H1 (cell line): Measurements from ENCODE around the gene HIBADH. TPM values are rescaled to one million over a fixed set of nuclear protein-coding genes. Genes with fewer than 3 reads are reported as not detected.

Experiments
- CTCF ChIA-PET: fragments of 300-600 bp; sonication (Branson Sonifier 250); formaldehyde crosslinking; loops from one replicate; lab custom pipeline; 2021; ENCODE audit not compliant: partially characterized antibody; lab: Charles Lee
- POLR2A ChIA-PET: fragments of 300-600 bp; sonication (Branson Sonifier 250); formaldehyde crosslinking; loops from one replicate; lab custom pipeline; 2021; ENCODE audit warnings: inconsistent platforms; ENCODE audit not compliant: partially characterized antibody; lab: Charles Lee
- DNase-seq, 2 experiments: peaks; one replicate each; pipeline versions ENCODE4 v3.0.0 to v3.0.0-alpha.2; 2010 to 2022; ENCODE audit warnings: low spot score in 2 of 2, low read depth in 1 of 2, mixed read lengths in 1 of 2
- FAIRE-seq: peaks from 2 replicates; lab custom pipeline; 2011; peaks lifted over from hg19 to GRCh38; lab: Jason Lieb, UNC
- H2AFZ ChIP-seq: 2 replicates; pipeline ENCODE4 v1.8.1; 2012; ENCODE audit warnings: low read length, inconsistent platforms
- H2AK5ac ChIP-seq: 2 replicates; pipeline ENCODE4 v1.6.1; 2013; ENCODE audit warnings: low read depth, low read length
- H2BK120ac ChIP-seq: replicated peaks from 2 replicates; pipeline ENCODE3; 2013; ENCODE audit warnings: low read depth, low read length, inconsistent platforms
- H2BK12ac ChIP-seq: 2 replicates; pipeline ENCODE4 v1.6.1; 2013; ENCODE audit warnings: low read depth, low read length
- H2BK15ac ChIP-seq: 2 replicates; pipeline ENCODE4 v1.6.1; 2013; ENCODE audit warnings: low read length
- H2BK20ac ChIP-seq: 2 replicates; pipeline ENCODE4 v1.6.1; 2013; ENCODE audit warnings: low read length
- H2BK5ac ChIP-seq: 2 replicates; pipeline ENCODE4 v1.6.1; 2013; ENCODE audit warnings: low read depth, low read length
- H3K14ac ChIP-seq: 2 replicates; pipeline ENCODE4 v1.6.1; 2013; ENCODE audit warnings: inconsistent platforms; ENCODE audit not compliant: insufficient read length
- H3K18ac ChIP-seq: 2 replicates; pipeline ENCODE4 v1.6.1; 2013; ENCODE audit warnings: low read length; ENCODE audit errors: extremely low read depth
- H3K23ac ChIP-seq: 2 replicates; pipeline ENCODE4 v1.6.1; 2013; ENCODE audit warnings: inconsistent platforms; ENCODE audit not compliant: insufficient read length
- H3K23me2 ChIP-seq: 2 replicates; pipeline ENCODE4 v1.6.1; 2013; ENCODE audit warnings: low read depth, low read length
- H3K27ac ChIP-seq: 2 replicates; pipeline ENCODE4 v1.6.1; 2011; ENCODE audit warnings: low read depth, low read length, inconsistent platforms
- H3K27me3 ChIP-seq, 4 experiments: replicated peaks in 1 of 4; 1 replicate in 1 of 4; 2 replicates in 3 of 4; pipeline versions ENCODE4 v1.6.1 to v1.8.1; 2011 to 2013; ENCODE audit warnings: low read length in 3 of 4, mild to moderate bottlenecking in 3 of 4, inconsistent platforms in 2 of 4, mixed read lengths in 2 of 4, moderate library complexity in 1 of 4; ENCODE audit not compliant: control insufficient read depth in 3 of 4, insufficient read depth in 3 of 4; ENCODE audit errors: extremely low read depth in 1 of 4
- H3K36me3 ChIP-seq, 4 experiments: 2 replicates each; pipeline versions ENCODE4 v1.6.1 to v1.8.1; 2011 to 2013; ENCODE audit warnings: mild to moderate bottlenecking in 4 of 4, low read length in 3 of 4, moderate library complexity in 2 of 4, control low read depth in 1 of 4, inconsistent platforms in 1 of 4; ENCODE audit not compliant: insufficient read depth in 4 of 4, control insufficient read depth in 2 of 4
- H3K4ac ChIP-seq: replicated peaks from 2 replicates; pipeline ENCODE3; 2013; ENCODE audit warnings: low read length, low read depth, mixed read lengths, inconsistent platforms; ENCODE audit not compliant: insufficient read length
- H3K4me1 ChIP-seq, 4 experiments: replicated peaks in 1 of 4; 1 replicate in 1 of 4; 2 replicates in 3 of 4; pipeline versions ENCODE4 v1.6.1 to v1.8.1; 2011 to 2013; ENCODE audit warnings: low read length in 3 of 4, inconsistent platforms in 2 of 4, mixed read lengths in 1 of 4; ENCODE audit not compliant: insufficient read depth in 4 of 4, control insufficient read depth in 3 of 4
- H3K4me2 ChIP-seq, 2 experiments: 2 replicates each; pipeline versions ENCODE4 v1.6.1 to v1.8.1; 2011 to 2013; ENCODE audit warnings: low read depth in 2 of 2, low read length in 2 of 2, control low read depth in 1 of 2, inconsistent platforms in 1 of 2, mild to moderate bottlenecking in 1 of 2; ENCODE audit not compliant: insufficient read depth in 1 of 2
- H3K4me3 ChIP-seq, 4 experiments: fragments of 200-600, 300-600 bp in 1 of 4; sonication (generic), shearing (Covaris generic), sonication (Bioruptor Twin) in 1 of 4; 2 replicates each; pipeline versions ENCODE4 v1.5.1 to v1.8.1; 2011 to 2016; ENCODE audit warnings: low read length in 4 of 4, low read depth in 3 of 4, control low read depth in 2 of 4, inconsistent platforms in 2 of 4, mild to moderate bottlenecking in 2 of 4, mixed read lengths in 1 of 4, moderate library complexity in 1 of 4; ENCODE audit not compliant: insufficient read depth in 2 of 4; ENCODE audit errors: extremely low read depth in 1 of 4
- H3K56ac ChIP-seq: replicated peaks from 2 replicates; pipeline ENCODE3; 2013; ENCODE audit warnings: low read depth, mild to moderate bottlenecking, mixed read lengths, low read length, inconsistent platforms; ENCODE audit not compliant: insufficient read length
- H3K79me1 ChIP-seq: 2 replicates; pipeline ENCODE4 v1.6.1; 2013; ENCODE audit warnings: low read depth, low read length, control low read depth
- H3K79me2 ChIP-seq, 2 experiments: 2 replicates each; pipeline versions ENCODE4 v1.6.1 to v1.8.1; 2012 to 2013; ENCODE audit warnings: low read length in 2 of 2, mild to moderate bottlenecking in 2 of 2, inconsistent platforms in 1 of 2; ENCODE audit not compliant: insufficient read depth in 2 of 2, control insufficient read depth in 1 of 2
- H3K9ac ChIP-seq, 4 experiments: replicated peaks in 1 of 4; 1 replicate in 1 of 4; 2 replicates in 3 of 4; pipeline versions ENCODE4 v1.6.1 to v1.8.1; 2011 to 2013; ENCODE audit warnings: low read depth in 3 of 4, low read length in 3 of 4, control low read depth in 2 of 4, mild to moderate bottlenecking in 2 of 4, moderate library complexity in 2 of 4, inconsistent platforms in 1 of 4; ENCODE audit errors: extremely low read depth in 1 of 4
- H3K9me3 ChIP-seq, 2 experiments: 2 replicates each; pipeline versions ENCODE4 v1.6.1 to v1.8.1; 2012 to 2013; ENCODE audit warnings: mild to moderate bottlenecking in 2 of 2, moderate library complexity in 2 of 2, control low read depth in 1 of 2, inconsistent platforms in 1 of 2, low read depth in 1 of 2, low read length in 1 of 2, mixed read lengths in 1 of 2; ENCODE audit not compliant: insufficient read depth in 2 of 2
- H4K20me1 ChIP-seq, 2 experiments: replicated peaks in 1 of 2; 2 replicates each; pipeline versions ENCODE3 to v1.8.1; 2011 to 2013; ENCODE audit warnings: inconsistent platforms in 2 of 2, low read length in 2 of 2, mild to moderate bottlenecking in 1 of 2; ENCODE audit not compliant: insufficient read depth in 2 of 2, control insufficient read depth in 1 of 2
- H4K5ac ChIP-seq: 2 replicates; pipeline ENCODE4 v1.6.1; 2013; ENCODE audit warnings: low read length, low read depth, mixed read lengths, inconsistent platforms; ENCODE audit not compliant: insufficient read length
- H4K8ac ChIP-seq: 2 replicates; pipeline ENCODE4 v1.8.0; 2013; ENCODE audit warnings: mild to moderate bottlenecking, moderate library complexity, low read length, inconsistent platforms; ENCODE audit not compliant: insufficient read depth; ENCODE audit errors: extremely low read depth
- H4K91ac ChIP-seq: replicated peaks from 2 replicates; pipeline ENCODE3; 2013; ENCODE audit warnings: low read length, mixed read lengths, inconsistent platforms; ENCODE audit not compliant: insufficient read length
- ATF3 ChIP-seq: IDR thresholded peaks from 2 replicates; pipeline ENCODE4 v1.6.1; 2011; ENCODE audit warnings: low read depth, mild to moderate bottlenecking, low read length; ENCODE audit not compliant: insufficient read depth
- BACH1 ChIP-seq: IDR thresholded peaks from 2 replicates; pipeline ENCODE4 v1.6.1; 2012; ENCODE audit warnings: low read length, improper control_type of control experiment
- BRCA1 ChIP-seq: IDR thresholded peaks from 2 replicates; pipeline ENCODE4 v1.6.1; 2012; ENCODE audit warnings: low read depth, low read length, improper control_type of control experiment
- KDM4A ChIP-seq: IDR thresholded peaks from one replicate; pipeline ENCODE4 v1.7.1; 2012; ENCODE audit warnings: low read depth, mild to moderate bottlenecking, moderate library complexity, low read length, inconsistent platforms; ENCODE audit not compliant: severe bottlenecking
- RAD21 ChIP-seq, 2 experiments: IDR thresholded peaks in 1 of 2; conservative IDR thresholded peaks in 1 of 2; 2 replicates each; pipeline ENCODE4 v1.6.1; 2011; ENCODE audit warnings: low read depth in 2 of 2, low read length in 2 of 2, improper control_type of control experiment in 1 of 2, inconsistent platforms in 1 of 2, mild to moderate bottlenecking in 1 of 2, moderate library complexity in 1 of 2
- RNF2 ChIP-seq: fragments of 200-900, 300-1000 bp; sonication (generic); IDR thresholded peaks from 2 replicates; pipeline ENCODE4 v1.7.1; 2016; ENCODE audit warnings: borderline replicate concordance, low read depth, mild to moderate bottlenecking, antibody characterized with exemption, low read length; ENCODE audit not compliant: poor library complexity, severe bottlenecking; ENCODE audit errors: missing control alignments
- SP1 ChIP-seq: IDR thresholded peaks from 2 replicates; pipeline ENCODE4 v1.6.1; 2011; ENCODE audit warnings: low read depth, low read length
- SP2 ChIP-seq: IDR thresholded peaks from 2 replicates; pipeline ENCODE4 v1.6.1; 2012; ENCODE audit warnings: mild to moderate bottlenecking, low read length, inconsistent platforms
- TAF1 ChIP-seq: IDR thresholded peaks from 2 replicates; pipeline ENCODE4 v1.6.1; 2011; ENCODE audit warnings: mild to moderate bottlenecking, low read depth, low read length
- TCF12 ChIP-seq: IDR thresholded peaks from 2 replicates; pipeline ENCODE4 v1.6.1; 2011; ENCODE audit warnings: low read depth, mild to moderate bottlenecking, low read length
- YY1 ChIP-seq: IDR thresholded peaks from 2 replicates; pipeline ENCODE4 v1.6.1; 2011; ENCODE audit warnings: low read depth, mild to moderate bottlenecking, low read length
- ZNF274 ChIP-seq: IDR thresholded peaks from 2 replicates; pipeline ENCODE4 v1.7.0; 2012; ENCODE audit warnings: low read length, borderline replicate concordance; ENCODE audit errors: extremely low read depth
- WGBS, 2 experiments: shearing (Covaris generic) in 1 of 2; methylation state at CpG; one replicate each; pipeline versions ENCODE4 v1.1.6 to v1.1.7; 2013 to 2015; ENCODE audit warnings: low lambda C conversion rate in 2 of 2, mixed read lengths in 2 of 2, inconsistent platforms in 1 of 2, low coverage in 1 of 2, missing lambda C conversion rate in 1 of 2; ENCODE audit not compliant: insufficient replicate concordance in 2 of 2, insufficient coverage in 1 of 2, insufficient read length in 1 of 2; ENCODE audit errors: extremely low coverage in 1 of 2, missing lambda C conversion rate in 1 of 2; 5-methylcytosine and 5-hydroxymethylcytosine counted together
- polyA plus RNA-seq, 7 experiments: library from polyadenylated mRNA; depleted of rRNA in 3 of 7; stranded (reverse) in 5 of 7; unstranded in 2 of 7; fragments of >200 nt in 5 of 7; fragments of 200-250 nt in 2 of 7; gene quantifications; 1 replicate in 5 of 7; 2 replicates in 1 of 7; 4 replicates in 1 of 7; pipeline versions ENCODE4 v1.2.1 to v1.2.3, GENCODE V29; 2011 to 2013; ENCODE audit warnings: missing spikeins in 2 of 7, mixed read lengths in 2 of 7
- total RNA-seq: library from RNA; stranded (reverse); fragmentation: NEBNext Ultra II Directional; extraction: Animal tissue kit (Norgen Biotek cat#: 25700); gene quantifications from 2 replicates; pipeline ENCODE4 v1.2.1, GENCODE V29; 2021

HIBADH gene
- total and polyA plus RNA-seq, 2 of the 8 experiments (the other 6 are each of a cell fraction or from before 2014, with no cell fraction given), result 30.1 to 39.5 TPM

DNA sequence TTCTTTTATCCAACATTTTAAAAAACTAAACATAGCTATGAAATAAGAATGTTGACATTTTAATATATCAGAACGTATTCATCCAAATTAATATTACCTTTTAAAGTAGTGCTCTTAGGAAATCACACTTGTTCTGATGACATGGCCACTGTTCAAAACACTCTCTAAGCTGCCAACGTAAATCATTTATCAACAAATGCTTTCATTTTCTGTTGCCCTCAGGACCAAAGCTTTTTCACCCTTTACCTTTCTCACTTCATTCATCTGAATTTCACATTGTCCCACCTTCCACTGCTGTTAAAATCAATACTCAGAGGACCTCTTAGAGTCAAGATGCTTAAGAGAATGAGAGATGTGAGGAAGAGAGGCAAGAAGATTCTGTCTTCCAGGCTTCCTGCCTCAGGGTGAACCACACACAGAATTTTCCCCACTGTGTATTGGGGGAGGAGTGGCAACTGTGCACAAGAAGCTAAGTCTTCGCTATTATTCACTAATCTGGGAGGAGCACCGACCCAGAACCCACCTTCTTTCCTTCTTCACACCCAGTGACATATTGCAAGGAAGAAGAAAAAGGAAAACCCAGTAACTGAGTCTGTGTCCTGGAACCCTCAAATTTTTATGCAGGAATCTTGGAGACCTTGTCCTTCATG, 21.0 kb downstream of the HIBADH start:
- Histone ChIP-seq H2BK120ac (no peak overlapping the region), H3K56ac (no peak overlapping the region), H2BK15ac (no peak overlapping the region), H3K14ac (no peak overlapping the region), H3K18ac (no peak overlapping the region), H2AK5ac (no peak overlapping the region), H3K23ac (no peak overlapping the region), H3K36me3 (peaks cover 0 to 4% (median 0%) of the 10 kb centered on the region in 4 experiments; a peak in 2 of 8 replicates), H3K23me2 (no peaks in the 10 kb centered on the region), H2BK5ac (no peak overlapping the region), H3K79me1 (no peaks in the 10 kb centered on the region; the same call in 1 of the 2 replicates), H4K8ac (no peak overlapping the region), H4K91ac (no peak overlapping the region), H3K4me2 (no peak overlapping the region), H3K27ac (no peak overlapping the region), H3K79me2 (peaks cover 0 to 8% of the 10 kb centered on the region in 2 experiments; a peak in 2 of 4 replicates), H3K4me1 (peaks cover 0 to 3% (median 0%) of the 10 kb centered on the region in 4 experiments; a peak in 1 of 7 replicates), H2AFZ (no peak overlapping the region), H3K4me3 (no peak overlapping the region), H2BK20ac (no peak overlapping the region), H2BK12ac (no peak overlapping the region), H3K27me3 (no peaks in the 10 kb centered on the region), H4K5ac (no peak overlapping the region), H4K20me1 (no peaks in the 10 kb centered on the region), H3K9me3 (no peaks in the 10 kb centered on the region), H3K4ac (no peak overlapping the region), H3K9ac (no peak overlapping the region)
- no peak for DNase-seq
- 90% methylated on average over 4 of the region's 4 CpGs; no CpG with 5 or more reads in 1 of the 2 experiments for WGBS, 2 experiments
- CTCF ChIA-PET, result interaction anchor here (0.9 to 1.6 kb wide), 5 partner anchors 12 to 133 kb away, joined by 3 to 5 read pairs (median 3); no protein-coding TSS in a partner anchor
- POLR2A ChIA-PET, result no interaction called here
- no peak for FAIRE-seq
- no peak for TF ChIP-seq RAD21 (IDR thresholded peaks at IDR 0.05 in 1 of 2, conservative IDR thresholded peaks at IDR 0.05 in 1 of 2; ENCODE audit: low read depth in 2 of 2, low read length in 2 of 2)
- TF ChIP-seq ATF3, result no peak
- no peak for TF ChIP-seq SP1
- TF ChIP-seq TCF12, result no peak
- TF ChIP-seq KDM4A, result no peak
- TF ChIP-seq SP2, result no peak
- TF ChIP-seq BRCA1, result no peak
- TF ChIP-seq RNF2, result no peak
- TF ChIP-seq TAF1, result no peak
- no peak for TF ChIP-seq BACH1
- no peak for TF ChIP-seq YY1
- TF ChIP-seq ZNF274, result no peak
